GM18858 (cell line): ENCODE measurements around the gene UNC5C.
"Not testable (repeated sequence)": the region's sequence is repeated elsewhere in the genome, so short reads cannot be mapped to it uniquely, and the experiment has no call there.

ENCODE experiments used
- ATAC-seq: cut with Tn5 transposase; IDR thresholded peaks from one replicate; pipeline ENCODE4 v1.9.1; 2021; ENCODE audit not compliant: unreplicated experiment

The UNC5C gene

GRCh38 chr4:95139424-95139823 lies 409.3 kb downstream of the UNC5C start:
- ATAC-seq: not testable (repeated sequence)

DNA sequence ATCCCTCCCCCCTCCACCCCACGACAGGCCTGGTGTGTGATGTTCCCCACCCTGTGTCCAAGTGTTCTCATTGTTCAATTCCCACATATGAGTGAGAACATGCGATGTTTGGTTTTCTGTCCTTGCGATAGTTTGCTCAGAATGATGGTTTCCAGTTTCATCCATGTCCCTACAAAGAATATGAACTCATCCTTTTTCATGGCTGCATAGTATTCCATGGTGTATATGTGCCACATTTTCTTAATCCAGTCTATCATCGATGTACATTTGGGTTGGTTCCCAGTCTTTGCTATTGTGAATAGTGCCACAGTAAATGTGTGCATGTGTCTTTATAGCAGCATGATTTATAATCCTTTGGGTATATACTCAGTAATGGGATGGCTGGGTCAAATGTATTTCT lies 414.8 kb downstream of the UNC5C start:
- not testable (repeated sequence) for ATAC-seq

- ATAC-seq: no peak
Measured at GRCh38 chr4:95129821-95130311, 418.9 kb downstream of the UNC5C start.

DNA sequence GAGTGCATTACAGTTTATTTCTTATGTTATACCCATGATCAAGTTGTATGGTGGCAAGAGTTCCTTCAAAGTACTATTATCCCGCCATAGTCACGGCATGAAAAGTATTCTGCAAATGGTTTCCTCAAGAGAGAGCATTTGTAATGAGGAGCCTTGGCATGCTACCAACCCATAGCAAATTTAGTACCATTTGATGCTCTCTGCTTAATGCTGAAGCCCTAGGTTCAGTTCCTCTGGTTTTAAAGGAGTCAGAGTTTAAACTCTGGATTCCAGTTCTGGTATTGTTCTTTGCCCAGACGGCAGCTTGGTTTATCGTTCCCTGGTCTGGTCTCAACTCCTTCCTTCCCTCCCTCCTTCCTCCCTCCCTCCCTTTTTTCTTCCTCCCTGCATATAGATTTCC lies 419.7 kb downstream of the UNC5C start:
- ATAC-seq: no peak

GRCh38 chr4:95124906-95125504 lies 423.8 kb downstream of the UNC5C start:
- no peak for ATAC-seq

DNA sequence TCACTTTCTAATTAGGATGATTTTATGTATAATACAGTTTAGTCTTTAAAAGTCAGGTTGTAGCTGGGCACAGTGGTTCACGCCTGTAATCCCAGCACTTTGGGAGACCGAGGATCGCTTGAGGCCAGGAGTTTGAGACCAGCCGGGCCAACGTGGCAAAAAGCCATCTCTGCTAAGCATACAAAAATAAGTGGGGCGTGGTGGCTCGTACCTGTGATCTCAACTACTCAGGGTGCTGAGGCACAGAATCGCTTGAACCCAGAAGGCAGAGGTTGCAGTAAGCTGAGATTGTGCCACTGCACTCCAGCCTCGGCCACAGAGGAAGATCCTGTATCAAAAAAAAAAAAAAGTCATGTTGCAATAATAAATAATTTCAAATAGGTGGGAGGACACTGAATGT lies 426.8 kb downstream of the UNC5C start:
- no peak for ATAC-seq

GRCh38 chr4:95120456-95120855 lies 428.3 kb downstream of the UNC5C start:
- no peak for ATAC-seq

GRCh38 chr4:95118497-95118896 lies 430.3 kb downstream of the UNC5C start:
- ATAC-seq: no peak

GRCh38 chr4:95114521-95114920 lies 434.3 kb downstream of the UNC5C start:
- ATAC-seq: no peak
